GM19467 (cell line): ENCODE data around the gene ELP4.

ENCODE experiments used
- ATAC-seq: cut with Tn5 transposase; IDR thresholded peaks from one replicate; pipeline ENCODE4 v1.9.1; 2021; ENCODE audit warnings: mild to moderate bottlenecking, moderate library complexity; ENCODE audit not compliant: unreplicated experiment

Gene ELP4

GRCh38 chr11:31807799-31808667, 298.5 kb downstream of the ELP4 start:
- ATAC-seq: no peak

- no peak for ATAC-seq
Measured at GRCh38 chr11:31808721-31809540, 299.4 kb downstream of the ELP4 start.

GRCh38 chr11:31809541-31809856, 299.9 kb downstream of the ELP4 start:
- no peak for ATAC-seq

GRCh38 chr11:31809857-31810778, 300.6 kb downstream of the ELP4 start:
- ATAC-seq: no peak

GRCh38 chr11:31810779-31811647, 301.4 kb downstream of the ELP4 start, which contains the start of gene PAX6:
Gene PAX6 (minus strand): TSS chr11:31811322. CDS start chr11:31806411, 4,911 bp downstream.
- peak; percentile 67 for ATAC-seq

- no peak for ATAC-seq
Measured at GRCh38 chr11:31812383-31813381, 303.1 kb downstream of the ELP4 start.

- ATAC-seq: no peak
Measured at GRCh38 chr11:31813391-31814175, 304.0 kb downstream of the ELP4 start.

- ATAC-seq: no peak
Measured at GRCh38 chr11:31814176-31814868, 304.8 kb downstream of the ELP4 start.

- ATAC-seq: no peak
Measured at GRCh38 chr11:31815711-31816467, 306.3 kb downstream of the ELP4 start.

- no peak for ATAC-seq
Measured at GRCh38 chr11:31816468-31817053, 307.0 kb downstream of the ELP4 start.

GRCh38 chr11:31817054-31817620, 307.6 kb downstream of the ELP4 start:
- ATAC-seq: no peak

GRCh38 chr11:31817621-31818424, 308.3 kb downstream of the ELP4 start:
- ATAC-seq: no peak

GRCh38 chr11:31818425-31818755, 308.8 kb downstream of the ELP4 start:
- ATAC-seq: no peak

- ATAC-seq: no peak
Measured at GRCh38 chr11:31818874-31819331, 309.3 kb downstream of the ELP4 start.
